Neutrophil (primary cell): ENCODE measurements around the gene KIAA1671.

Source experiments
- H3K27ac ChIP-seq: fragments of 200-600 bp; sonication (generic); 2 replicates; pipeline ENCODE4 v1.5.1; 2016; ENCODE audit warnings: mild to moderate bottlenecking, moderate library complexity
- H3K27me3 ChIP-seq: fragments of 200-600 bp; sonication (generic); 2 replicates; pipeline ENCODE4 v1.6.0; 2016; ENCODE audit warnings: mild to moderate bottlenecking
- H3K36me3 ChIP-seq: fragments of 200-600 bp; sonication (generic); 2 replicates; pipeline ENCODE4 v1.5.1; 2017
- H3K4me1 ChIP-seq, 2 experiments: fragments of 200-600 bp in 1 of 2; sonication (generic) in 1 of 2; 1 replicate in 1 of 2; 2 replicates in 1 of 2; pipeline versions ENCODE4 v1.5.1 to v1.6.1; 2013 to 2016; ENCODE audit warnings: low read depth in 1 of 2, low read length in 1 of 2, mild to moderate bottlenecking in 1 of 2, moderate library complexity in 1 of 2; ENCODE audit not compliant: control insufficient read depth in 1 of 2, insufficient read depth in 1 of 2
- H3K4me3 ChIP-seq, 2 experiments: fragments of 200-600 bp in 1 of 2; sonication (generic) in 1 of 2; 1 replicate in 1 of 2; 2 replicates in 1 of 2; pipeline ENCODE4 v1.5.1; 2013 to 2016; ENCODE audit warnings: low read depth in 1 of 2, low read length in 1 of 2, mild to moderate bottlenecking in 1 of 2, moderate library complexity in 1 of 2
- H3K9me3 ChIP-seq: fragments of 200-600 bp; sonication (generic); 2 replicates; pipeline ENCODE4 v1.5.1; 2016
- TF ChIP-seq, protein P1 (sequence below): fragments of 200-600 bp; sonication (generic); IDR thresholded peaks from 2 replicates; pipeline ENCODE4 v1.5.1; 2016; ENCODE audit warnings: antibody characterized with exemption

KIAA1671 gene

DNA sequence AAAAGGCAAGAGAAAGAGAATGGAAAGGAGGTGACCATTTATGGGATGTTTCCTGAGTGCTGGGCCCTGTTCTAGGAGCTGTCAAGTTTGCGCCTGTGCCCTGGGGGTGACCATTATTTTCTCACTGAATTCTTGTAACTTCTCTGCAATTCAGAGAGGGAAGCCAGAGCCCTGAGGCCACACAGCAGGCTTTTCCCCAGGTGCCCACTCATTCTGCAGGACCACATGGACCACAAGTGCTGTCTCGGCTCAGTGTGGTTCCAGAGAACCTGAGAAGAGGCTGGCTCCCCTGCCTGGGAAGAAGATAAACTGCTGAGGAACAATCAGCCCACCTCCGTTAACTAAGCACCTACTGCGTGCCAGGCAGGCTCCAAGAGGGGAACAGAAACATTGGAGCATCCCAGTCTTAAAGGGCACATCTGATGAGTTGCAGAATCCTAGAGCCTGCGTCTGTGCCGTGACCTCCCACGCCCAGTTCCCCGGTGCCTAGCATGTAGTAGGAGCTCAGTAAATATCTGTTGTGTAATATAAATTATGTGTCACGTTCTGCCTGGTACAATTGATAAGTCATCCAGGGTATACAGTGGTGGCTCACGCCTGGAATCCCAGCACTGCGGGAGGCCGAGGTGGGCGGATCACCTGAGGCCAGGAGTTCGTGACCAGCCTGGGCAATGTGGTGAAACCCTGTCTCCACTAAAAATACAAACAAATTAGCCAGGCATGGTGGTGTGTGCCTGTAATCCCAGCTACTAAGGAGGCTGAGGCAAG, 215.5 kb downstream of the KIAA1671 start:
- no peaks in the 10 kb centered on the region for H3K4me1 ChIP-seq
- H3K9me3 ChIP-seq = no peaks in the 10 kb centered on the region
- H3K27me3 ChIP-seq = no peaks in the 10 kb centered on the region
- TF ChIP-seq, protein P1, sequence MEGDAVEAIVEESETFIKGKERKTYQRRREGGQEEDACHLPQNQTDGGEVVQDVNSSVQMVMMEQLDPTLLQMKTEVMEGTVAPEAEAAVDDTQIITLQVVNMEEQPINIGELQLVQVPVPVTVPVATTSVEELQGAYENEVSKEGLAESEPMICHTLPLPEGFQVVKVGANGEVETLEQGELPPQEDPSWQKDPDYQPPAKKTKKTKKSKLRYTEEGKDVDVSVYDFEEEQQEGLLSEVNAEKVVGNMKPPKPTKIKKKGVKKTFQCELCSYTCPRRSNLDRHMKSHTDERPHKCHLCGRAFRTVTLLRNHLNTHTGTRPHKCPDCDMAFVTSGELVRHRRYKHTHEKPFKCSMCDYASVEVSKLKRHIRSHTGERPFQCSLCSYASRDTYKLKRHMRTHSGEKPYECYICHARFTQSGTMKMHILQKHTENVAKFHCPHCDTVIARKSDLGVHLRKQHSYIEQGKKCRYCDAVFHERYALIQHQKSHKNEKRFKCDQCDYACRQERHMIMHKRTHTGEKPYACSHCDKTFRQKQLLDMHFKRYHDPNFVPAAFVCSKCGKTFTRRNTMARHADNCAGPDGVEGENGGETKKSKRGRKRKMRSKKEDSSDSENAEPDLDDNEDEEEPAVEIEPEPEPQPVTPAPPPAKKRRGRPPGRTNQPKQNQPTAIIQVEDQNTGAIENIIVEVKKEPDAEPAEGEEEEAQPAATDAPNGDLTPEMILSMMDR = no peak
- H3K36me3 ChIP-seq = no peaks in the 10 kb centered on the region
- H3K27ac ChIP-seq = no peak overlapping the region
- H3K4me3 ChIP-seq = no peak overlapping the region

- H3K4me1 ChIP-seq = no peaks in the 10 kb centered on the region
- H3K9me3 ChIP-seq = no peaks in the 10 kb centered on the region
- no peaks in the 10 kb centered on the region for H3K27me3 ChIP-seq
- H3K4me3 ChIP-seq = no peak overlapping the region
- H3K27ac ChIP-seq = no peak overlapping the region
- no peaks in the 10 kb centered on the region for H3K36me3 ChIP-seq
- TF ChIP-seq, protein P1 = no peak
Observed at GRCh38 chr22:25169278-25170031, 216.9 kb downstream of the KIAA1671 start.

DNA sequence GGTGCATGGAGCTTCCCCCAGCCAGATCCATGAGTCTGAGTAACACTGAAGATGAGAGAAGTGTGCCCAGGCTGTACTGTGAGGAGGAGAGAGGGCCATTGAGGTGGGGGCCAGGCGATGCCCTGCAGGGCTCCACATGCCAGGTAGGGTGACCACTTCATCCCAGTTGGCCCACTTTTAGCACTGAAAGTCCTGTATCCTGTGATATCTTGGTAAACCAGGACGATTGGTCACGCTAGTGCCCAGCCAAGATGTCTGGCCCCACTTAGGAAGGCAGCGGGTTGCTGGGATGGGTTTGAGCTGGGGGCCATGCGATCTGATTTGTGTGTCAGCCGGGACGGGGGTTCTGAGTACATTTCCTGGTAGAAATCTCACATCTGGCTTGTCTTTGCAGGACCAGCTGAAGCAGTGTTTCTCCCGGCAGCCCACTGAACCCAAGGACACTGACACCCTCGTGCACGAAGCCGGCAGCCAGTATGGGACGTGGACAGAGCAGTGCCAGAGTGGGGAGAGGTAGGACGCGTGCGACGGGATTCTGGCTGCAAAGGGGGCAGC, 218.0 kb downstream of the KIAA1671 start:
- Histone ChIP-seq H3K27ac (no peak overlapping the region), H3K4me3 (no peak overlapping the region), H3K9me3 (no peaks in the 10 kb centered on the region), H3K4me1 (no peaks in the 10 kb centered on the region), H3K27me3 (no peaks in the 10 kb centered on the region), H3K36me3 (no peaks in the 10 kb centered on the region)
- TF ChIP-seq, protein P1 = no peak

DNA sequence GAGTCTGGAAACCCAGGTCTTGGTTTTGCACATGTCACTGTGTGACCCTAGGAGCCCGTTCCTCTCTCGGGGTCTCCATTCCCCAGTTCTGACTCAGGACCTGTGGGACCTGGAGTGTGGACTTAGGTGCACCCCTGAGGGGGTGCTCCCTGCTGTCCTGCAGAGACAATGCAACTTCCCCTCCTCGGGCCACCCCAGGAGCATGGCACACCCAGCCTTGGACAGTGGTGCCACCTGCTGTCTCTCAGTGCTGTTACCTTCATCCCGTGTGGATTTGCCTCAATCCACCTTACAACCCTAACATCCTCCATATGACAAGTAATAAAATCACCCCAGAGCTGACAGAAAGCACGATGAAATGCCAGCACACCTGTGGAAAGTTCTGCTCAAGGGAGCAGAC, 219.6 kb downstream of the KIAA1671 start:
- Histone ChIP-seq H3K27ac (no peak overlapping the region), H3K27me3 (no peaks in the 10 kb centered on the region), H3K4me3 (no peak overlapping the region), H3K36me3 (no peaks in the 10 kb centered on the region), H3K4me1 (no peaks in the 10 kb centered on the region), H3K9me3 (no peaks in the 10 kb centered on the region)
- TF ChIP-seq, protein P1 = no peak

GRCh38 chr22:25174156-25174887, 221.8 kb downstream of the KIAA1671 start:
- no peaks in the 10 kb centered on the region for H3K27me3 ChIP-seq
- H3K9me3 ChIP-seq = no peaks in the 10 kb centered on the region
- no peak overlapping the region for H3K27ac ChIP-seq
- no peaks in the 10 kb centered on the region for H3K36me3 ChIP-seq
- TF ChIP-seq, protein P1 = no peak
- no peaks in the 10 kb centered on the region for H3K4me1 ChIP-seq
- H3K4me3 ChIP-seq = no peak overlapping the region
